Small intestine (tissue), 16 donors: ENCODE results near the gene MLANA. TPM values are rescaled to one million over a fixed set of nuclear protein-coding genes. Genes with fewer than 3 reads are reported as not detected.

ENCODE experiments used
- DNase-seq, 2 donors: peaks; one replicate each; pipeline versions ENCODE4 v3.0.0 to v3.0.0-alpha.2; 2013
- FAIRE-seq: peaks from 2 replicates; lab custom pipeline; 2012; peaks lifted over from hg19 to GRCh38; lab: Jason Lieb, UNC
- H3K27ac ChIP-seq, 3 donors: one replicate each; pipeline ENCODE4 v1.5.1; 2013; ENCODE audit warnings: low read length in 2 of 3, mild to moderate bottlenecking in 2 of 3, control low read depth in 1 of 3, inconsistent platforms in 1 of 3, low read depth in 1 of 3, moderate library complexity in 1 of 3
- H3K27me3 ChIP-seq, 3 donors: one replicate each; pipeline ENCODE4 v1.6.1; 2013; ENCODE audit warnings: low read length in 3 of 3, inconsistent platforms in 1 of 3; ENCODE audit not compliant: control insufficient read depth in 3 of 3, insufficient read depth in 3 of 3
- H3K36me3 ChIP-seq, 3 donors: one replicate each; pipeline ENCODE4 v1.6.1; 2013; ENCODE audit warnings: low read length in 3 of 3, inconsistent platforms in 1 of 3, low read depth in 1 of 3, mild to moderate bottlenecking in 1 of 3, moderate library complexity in 1 of 3; ENCODE audit not compliant: control insufficient read depth in 3 of 3, insufficient read depth in 2 of 3
- H3K4me1 ChIP-seq, 3 donors: one replicate each; pipeline ENCODE4 v1.6.1; 2013; ENCODE audit warnings: low read length in 2 of 3, inconsistent platforms in 1 of 3, low read depth in 1 of 3, mild to moderate bottlenecking in 1 of 3, moderate library complexity in 1 of 3; ENCODE audit not compliant: control insufficient read depth in 3 of 3, insufficient read depth in 2 of 3
- H3K4me3 ChIP-seq, 3 donors: one replicate each; pipeline ENCODE4 v1.5.1; 2013; ENCODE audit warnings: low read length in 3 of 3, control low read depth in 1 of 3, inconsistent platforms in 1 of 3, low read depth in 1 of 3, mild to moderate bottlenecking in 1 of 3, moderate library complexity in 1 of 3
- H3K9me3 ChIP-seq, 2 donors: one replicate each; pipeline ENCODE4 v1.6.1; 2013; ENCODE audit warnings: low read depth in 1 of 2, low read length in 1 of 2; ENCODE audit not compliant: control insufficient read depth in 2 of 2, insufficient read depth in 1 of 2
- WGBS, 3 donors: extraction: QIAGEN DNeasy Blood & Tissue Kit; methylation state at CpG; one replicate each; pipeline ENCODE4 v1.1.7; 2013; 5-methylcytosine and 5-hydroxymethylcytosine counted together
- long read RNA-seq, 10 donors: transcript quantifications; one replicate each; lab custom pipeline, GENCODE V29; 2026
- polyA plus RNA-seq, 4 donors: library from polyadenylated mRNA; stranded (reverse) in 3 of 4; unstranded in 1 of 4; fragments of 200-250 nt in 3 of 4; fragments of 120-200 nt in 1 of 4; gene quantifications; one replicate each; pipeline versions ENCODE4 v1.2.1 to v1.2.3, GENCODE V29; 2013
- donor health status: healthy with polysubstance abuse.
- donor health status: control.
- donor health status: control.
- donor health status: Bipolar disorder and iron deficiency.
- donor health status: healthy.

MLANA gene
- polyA plus RNA-seq: under 1 TPM in 1 of 4 donors, not detected in 3; 0.58 TPM
- long read RNA-seq, donor 1: 0 reads
- long read RNA-seq, donor 2: 0 reads
- long read RNA-seq, donor 3: 0 reads
- long read RNA-seq, donor 4: 0 reads
- long read RNA-seq, donor 5: 0 reads
- long read RNA-seq, donor 6: 0 reads
- long read RNA-seq, donor 7: 0 reads
- long read RNA-seq, donor 8: 0 reads
- long read RNA-seq, donor 9: 0 reads
- long read RNA-seq, donor 10: 0 reads

DNA sequence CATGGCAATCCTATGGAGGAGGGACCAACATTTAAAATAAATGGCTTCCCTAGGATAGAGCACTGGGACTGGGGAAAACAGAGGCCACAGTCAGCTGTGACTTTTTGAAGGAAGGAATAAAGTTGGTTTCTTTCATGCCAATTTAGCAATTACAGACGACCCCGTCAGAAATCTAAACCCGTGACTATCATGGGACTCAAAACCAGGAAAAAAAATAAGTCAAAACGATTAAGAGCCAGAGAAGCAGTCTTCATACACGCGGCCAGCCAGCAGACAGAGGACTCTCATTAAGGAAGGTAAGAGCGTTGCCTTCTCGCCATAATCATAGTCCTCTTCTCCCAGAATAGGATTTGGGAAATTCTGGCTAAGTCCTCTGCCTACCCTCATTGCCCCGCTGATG lies at the start of gene MLANA:
Gene MLANA (plus strand): TSS at position 249 of the 400 bp plus-strand sequence. CDS start 1,586 bp downstream, outside the sequence.
- H3K4me1 ChIP-seq: no peaks in the 10 kb centered on the region
- peaks cover 0 to 2% (median 0%) of the 10 kb centered on the region in 3 donors for H3K36me3 ChIP-seq
- H3K9me3 ChIP-seq: no peaks in the 10 kb centered on the region
- no peak within 1 kb of the TSS for H3K4me3 ChIP-seq
- H3K27ac ChIP-seq: no peak within 1 kb of the TSS
- DNase-seq: no peak
- H3K27me3 ChIP-seq: no peaks in the 10 kb centered on the region
- WGBS, 3 donors: 89 to 95% (median 93%) methylated on average over 9 of the region's 9 CpGs
- no peak for FAIRE-seq

DNA sequence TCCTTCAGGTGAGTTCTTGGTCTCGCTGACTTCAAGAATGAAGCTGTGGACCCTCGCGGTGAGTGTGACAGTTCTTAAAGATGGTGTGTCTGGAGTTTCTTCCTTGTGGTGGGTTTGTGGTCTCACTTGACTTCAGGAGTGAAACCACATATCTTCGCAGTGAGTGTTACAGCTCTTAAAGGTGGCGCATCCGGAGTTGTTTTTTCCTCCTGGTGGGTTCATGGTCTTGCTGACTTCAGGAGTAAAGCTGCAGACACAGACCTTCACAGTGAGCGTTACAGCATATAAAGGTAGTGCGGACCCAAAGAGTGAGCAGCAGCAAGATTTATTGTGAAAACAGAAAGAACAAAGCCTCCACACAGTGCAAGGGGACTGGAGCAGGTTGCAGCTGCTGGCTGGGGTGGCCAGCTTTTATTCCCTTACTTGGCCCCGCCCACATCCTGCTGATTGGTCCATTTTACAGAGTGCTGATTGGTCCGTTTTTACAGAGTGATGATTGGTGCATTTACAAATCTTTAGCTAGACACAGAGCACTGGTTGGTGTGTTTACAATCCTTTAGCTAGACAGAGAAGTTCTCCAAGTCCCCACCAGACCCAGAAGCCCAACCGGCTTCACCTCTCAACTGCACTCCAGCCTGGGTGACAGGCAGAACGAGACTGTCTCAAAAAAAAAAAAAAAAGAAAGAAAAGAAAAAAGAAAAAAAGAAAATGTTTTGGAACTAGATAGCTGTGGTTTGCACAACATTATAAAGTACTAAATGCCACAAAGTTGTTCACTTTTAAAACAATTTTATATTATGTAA lies 48.7 kb upstream of the MLANA start:
- H3K4me3 ChIP-seq: no peak overlapping the region
- FAIRE-seq (no peak), DNase-seq (peak in 1 of 2 donors; percentile 23)
- 78 to 91% (median 80%) methylated on average over 12 of the region's 12 CpGs for WGBS, 3 donors
- H3K27ac ChIP-seq: no peak overlapping the region
- no peaks in the 10 kb centered on the region for H3K36me3 ChIP-seq
- H3K27me3 ChIP-seq: no peaks in the 10 kb centered on the region
- peaks cover 0 to 5% of the 10 kb centered on the region in 2 donors for H3K9me3 ChIP-seq
- peaks cover 5 to 11% (median 10%) of the 10 kb centered on the region in 3 donors for H3K4me1 ChIP-seq

DNA sequence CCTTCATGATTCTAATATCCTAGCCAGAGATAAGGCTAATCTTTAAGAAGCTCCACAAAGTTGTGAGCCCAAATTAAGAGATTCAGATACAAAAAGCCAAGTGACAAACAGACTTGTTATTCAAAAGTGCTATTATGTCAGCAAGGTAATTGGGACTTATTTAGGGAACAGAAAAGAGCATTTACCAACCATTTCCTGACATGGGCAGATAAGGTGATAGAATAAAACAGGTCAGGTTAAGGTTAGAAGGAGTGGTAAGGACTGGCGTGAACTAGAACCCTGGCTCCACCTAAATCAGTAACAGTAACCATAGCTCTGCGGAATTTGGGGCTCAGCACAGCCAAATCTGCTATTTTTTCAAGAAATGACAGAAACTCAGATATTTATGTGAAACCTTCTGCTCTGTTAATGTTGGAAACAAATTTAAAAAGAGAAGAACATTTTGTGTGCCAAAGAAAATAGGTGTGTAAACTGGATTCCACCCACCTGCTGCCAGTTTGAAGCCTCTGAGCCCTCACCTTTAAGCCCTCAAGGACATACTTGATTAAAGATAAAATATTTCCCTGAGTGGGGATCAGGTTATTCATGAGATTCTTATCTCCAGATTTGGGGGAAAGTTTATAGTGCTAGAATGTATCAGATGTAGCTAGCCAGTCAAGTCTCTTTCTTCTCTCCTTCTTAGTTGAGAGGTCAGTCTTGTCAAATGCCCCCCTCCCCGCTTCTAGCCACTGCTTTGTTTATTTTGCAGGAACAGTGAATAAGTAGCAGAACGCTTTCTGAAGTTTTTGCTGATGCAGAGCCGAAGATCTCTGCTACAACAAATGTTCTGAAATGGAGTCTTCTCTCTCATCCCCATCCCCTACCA lies 47.5 kb upstream of the MLANA start:
- Histone ChIP-seq H3K9me3 (peaks cover 0 to 5% of the 10 kb centered on the region in 2 donors), H3K27ac (peak overlapping the region in 2 of 3 donors; percentile 15 to 52), H3K4me1 (peaks cover 5 to 11% (median 10%) of the 10 kb centered on the region in 3 donors), H3K4me3 (no peak overlapping the region), H3K27me3 (no peaks in the 10 kb centered on the region), H3K36me3 (no peaks in the 10 kb centered on the region)
- no peak for FAIRE-seq
- no peak for DNase-seq
- 63 to 74% (median 66%) methylated on average over 5 of the region's 5 CpGs for WGBS, 3 donors

GRCh38 chr9:5843794-5844471 lies 46.8 kb upstream of the MLANA start:
- Histone ChIP-seq H3K27ac (peak overlapping the region in 2 of 3 donors; percentile 15 to 52), H3K4me1 (peaks cover 5 to 9% (median 8%) of the 10 kb centered on the region in 3 donors), H3K9me3 (peaks cover 0 to 5% of the 10 kb centered on the region in 2 donors), H3K4me3 (peak overlapping the region in 1 of 3 donors; percentile 7), H3K27me3 (no peaks in the 10 kb centered on the region), H3K36me3 (no peaks in the 10 kb centered on the region)
- 31 to 59% (median 58%) methylated on average over 8 of the region's 8 CpGs for WGBS, 3 donors
- no peak for FAIRE-seq
- peak in 1 of 2 donors; percentile 31 for DNase-seq

GRCh38 chr9:5845157-5845531 lies 45.5 kb upstream of the MLANA start:
- FAIRE-seq: no peak
- H3K36me3 ChIP-seq: no peaks in the 10 kb centered on the region
- no peaks in the 10 kb centered on the region for H3K27me3 ChIP-seq
- H3K9me3 ChIP-seq: peaks cover 0 to 5% of the 10 kb centered on the region in 2 donors
- H3K27ac ChIP-seq: no peak overlapping the region
- DNase-seq: no peak
- WGBS, 3 donors: 81 to 100% (median 94%) methylated on average over 1 of the region's 1 CpG
- H3K4me3 ChIP-seq: no peak overlapping the region
- peaks cover 1 to 7% (median 6%) of the 10 kb centered on the region in 3 donors for H3K4me1 ChIP-seq

GRCh38 chr9:5846096-5846495 lies 44.6 kb upstream of the MLANA start:
- H3K9me3 ChIP-seq: peaks cover 0 to 5% of the 10 kb centered on the region in 2 donors
- no peaks in the 10 kb centered on the region for H3K27me3 ChIP-seq
- no peak overlapping the region for H3K27ac ChIP-seq
- no peak for DNase-seq
- H3K4me1 ChIP-seq: peaks cover 3 to 10% (median 7%) of the 10 kb centered on the region in 3 donors
- no peak overlapping the region for H3K4me3 ChIP-seq
- no peak for FAIRE-seq
- 100% methylated on average over 1 of the region's 1 CpG for WGBS, 3 donors
- no peaks in the 10 kb centered on the region for H3K36me3 ChIP-seq

GRCh38 chr9:5846501-5846921 lies 44.2 kb upstream of the MLANA start:
- no peak overlapping the region for H3K27ac ChIP-seq
- DNase-seq: no peak
- no peak overlapping the region for H3K4me3 ChIP-seq
- peaks cover 3 to 10% (median 7%) of the 10 kb centered on the region in 3 donors for H3K4me1 ChIP-seq
- H3K9me3 ChIP-seq: peaks cover 0 to 5% of the 10 kb centered on the region in 2 donors
- WGBS, 3 donors: 86 to 89% (median 88%) methylated on average over 4 of the region's 4 CpGs
- H3K27me3 ChIP-seq: no peaks in the 10 kb centered on the region
- no peak for FAIRE-seq
- no peaks in the 10 kb centered on the region for H3K36me3 ChIP-seq
